ENCODE data around the gene C16orf74. TPM values are rescaled to one million over a fixed set of nuclear protein-coding genes. Genes with fewer than 3 reads are reported as not detected.

The C16orf74 gene
- total RNA-seq, 2 experiments from 2014 or later: 2.1 to 2.9 TPM

- H3K4me1 ChIP-seq (ENCODE audit: insufficient read depth, low read length): peaks cover 35% of the 10 kb centered on the region
- ChIA-PET CTCF (interaction anchor here (0.6 kb wide), 1 partner anchor 118 kb away, joined by 3 read pairs; no protein-coding TSS in a partner anchor), POLR2A (no interaction called here)
- Mint-ChIP-seq H3K9me3 (no peaks in the 10 kb centered on the region), H3K4me1 (ENCODE audit: low read depth) (peaks cover 6% of the 10 kb centered on the region), H3K36me3 (ENCODE audit: low read depth) (peaks cover 3% of the 10 kb centered on the region), H3K27ac (no peak overlapping the region), H3K4me3 (no peak overlapping the region), H3K27me3 (no peaks in the 10 kb centered on the region)
- no peaks in the 10 kb centered on the region for H3K27me3 ChIP-seq (ENCODE audit: control insufficient read depth in 1 of 2, insufficient read depth in 2 of 2, low read length in 2 of 2)
- no peaks in the 10 kb centered on the region for H3K36me3 ChIP-seq (ENCODE audit: insufficient read depth, low read length)
- ATAC-seq (ENCODE audit: poor library complexity) (no peak), DNase-seq (no peak)
- intact Hi-C loops (cut with DNase I, micrococcal nuclease): loop anchor here in 1 of 2 experiments (5.0 kb wide), 2 partner anchors 117 to 867 kb away; no protein-coding TSS in a partner anchor
- no peak for TF ChIP-seq CTCF (IDR thresholded peaks at IDR 0.05)
- no peak overlapping the region for H3K4me3 ChIP-seq (ENCODE audit: low read length)
- peaks cover 0 to 9% of the 10 kb centered on the region in 2 experiments for H3K9me3 ChIP-seq (ENCODE audit: control insufficient read depth in 1 of 2, insufficient read depth in 1 of 2, low read length in 2 of 2)
- H3K27ac ChIP-seq (ENCODE audit: low read depth in 1 of 2, low read length in 2 of 2): no peak overlapping the region
These were observed 65.6 kb downstream of the C16orf74 start for GRCh38 chr16:85685251-85685650.

GRCh38 chr16:85683363-85683762 is 67.5 kb downstream of the C16orf74 start:
- H3K4me1 Mint-ChIP-seq (ENCODE audit: low read depth): peaks cover 8% of the 10 kb centered on the region
- H3K9me3 Mint-ChIP-seq: no peaks in the 10 kb centered on the region
- H3K27ac Mint-ChIP-seq: no peak overlapping the region
- Histone ChIP-seq H3K36me3 (ENCODE audit: insufficient read depth, low read length) (peaks cover 2% of the 10 kb centered on the region), H3K9me3 (ENCODE audit: control insufficient read depth in 1 of 2, insufficient read depth in 1 of 2, low read length in 2 of 2) (peaks cover 0 to 9% of the 10 kb centered on the region in 2 experiments), H3K4me3 (ENCODE audit: low read length) (no peak overlapping the region), H3K27ac (ENCODE audit: low read depth in 1 of 2, low read length in 2 of 2) (no peak overlapping the region), H3K4me1 (ENCODE audit: insufficient read depth, low read length) (peaks cover 31% of the 10 kb centered on the region), H3K27me3 (ENCODE audit: control insufficient read depth in 1 of 2, insufficient read depth in 2 of 2, low read length in 2 of 2) (no peaks in the 10 kb centered on the region)
- DNase-seq (no peak), ATAC-seq (ENCODE audit: poor library complexity) (no peak)
- H3K4me3 Mint-ChIP-seq: no peak overlapping the region
- peaks cover 3% of the 10 kb centered on the region for H3K36me3 Mint-ChIP-seq (ENCODE audit: low read depth)
- TF ChIP-seq CTCF (IDR thresholded peaks at IDR 0.05): no peak
- ChIA-PET POLR2A (no interaction called here), CTCF (no interaction called here)
- intact Hi-C loops (cut with DNase I, micrococcal nuclease): no loop called here
- no peaks in the 10 kb centered on the region for H3K27me3 Mint-ChIP-seq

- Mint-ChIP-seq H3K9me3 (no peaks in the 10 kb centered on the region), H3K27me3 (no peaks in the 10 kb centered on the region), H3K27ac (no peak overlapping the region), H3K4me3 (no peak overlapping the region), H3K36me3 (ENCODE audit: low read depth) (peaks cover 3% of the 10 kb centered on the region), H3K4me1 (ENCODE audit: low read depth) (peaks cover 8% of the 10 kb centered on the region)
- intact Hi-C loops (cut with DNase I, micrococcal nuclease): no loop called here
- no peak overlapping the region for H3K4me3 ChIP-seq (ENCODE audit: low read length)
- H3K27ac ChIP-seq (ENCODE audit: low read depth in 1 of 2, low read length in 2 of 2): no peak overlapping the region
- CTCF ChIA-PET: no interaction called here
- peaks cover 0 to 2% of the 10 kb centered on the region in 2 experiments for H3K9me3 ChIP-seq (ENCODE audit: control insufficient read depth in 1 of 2, insufficient read depth in 1 of 2, low read length in 2 of 2)
- peaks cover 2% of the 10 kb centered on the region for H3K36me3 ChIP-seq (ENCODE audit: insufficient read depth, low read length)
- H3K27me3 ChIP-seq (ENCODE audit: control insufficient read depth in 1 of 2, insufficient read depth in 2 of 2, low read length in 2 of 2): no peaks in the 10 kb centered on the region
- DNase-seq (no peak), ATAC-seq (ENCODE audit: poor library complexity) (no peak)
- POLR2A ChIA-PET: no interaction called here
- H3K4me1 ChIP-seq (ENCODE audit: insufficient read depth, low read length): peaks cover 23% of the 10 kb centered on the region
- no peak for TF ChIP-seq CTCF (IDR thresholded peaks at IDR 0.05)
These were observed 68.4 kb downstream of the C16orf74 start for GRCh38 chr16:85682516-85682915.
